Liver (tissue), 9 donors: ENCODE data around the gene PKNOX1. TPM values are rescaled to one million over a fixed set of nuclear protein-coding genes. Genes with fewer than 3 reads are reported as not detected.

Experiments used
- DNase-seq: peaks from one replicate; pipeline ENCODE4 v3.0.0-alpha.2; 2017; ENCODE audit warnings: low spot score
- H3K27ac ChIP-seq, 2 donors: one replicate each; pipeline ENCODE4 v1.7.0; 2013; ENCODE audit warnings: inconsistent platforms in 2 of 2, low read length in 2 of 2, control low read depth in 1 of 2, low read depth in 1 of 2, mild to moderate bottlenecking in 1 of 2
- H3K27me3 ChIP-seq, 4 donors: one replicate each; pipeline versions ENCODE4 v1.6.1 to v1.7.0; 2013; ENCODE audit warnings: low read length in 3 of 4, inconsistent platforms in 1 of 4, mild to moderate bottlenecking in 1 of 4, moderate library complexity in 1 of 4; ENCODE audit not compliant: control insufficient read depth in 4 of 4, insufficient read depth in 4 of 4
- H3K36me3 ChIP-seq, 4 donors: one replicate each; pipeline versions ENCODE4 v1.6.1 to v1.7.0; 2013; ENCODE audit warnings: low read length in 3 of 4, mild to moderate bottlenecking in 3 of 4, low read depth in 1 of 4, moderate library complexity in 1 of 4; ENCODE audit not compliant: control insufficient read depth in 4 of 4, insufficient read depth in 3 of 4
- H3K4me1 ChIP-seq, 4 donors: one replicate each; pipeline versions ENCODE4 v1.6.1 to v1.7.0; 2013; ENCODE audit warnings: low read length in 3 of 4, mild to moderate bottlenecking in 3 of 4, moderate library complexity in 1 of 4; ENCODE audit not compliant: control insufficient read depth in 4 of 4, insufficient read depth in 4 of 4
- H3K4me3 ChIP-seq, 3 donors: one replicate each; pipeline versions ENCODE4 v1.6.1 to v1.7.0; 2013; ENCODE audit warnings: low read length in 3 of 3, control low read depth in 1 of 3, low read depth in 1 of 3, mild to moderate bottlenecking in 1 of 3
- H3K9ac ChIP-seq, 2 donors: one replicate each; pipeline ENCODE4 v1.7.0; 2013; ENCODE audit warnings: low read length in 2 of 2, mild to moderate bottlenecking in 2 of 2, moderate library complexity in 2 of 2, control low read depth in 1 of 2, low read depth in 1 of 2
- H3K9me3 ChIP-seq, 4 donors: one replicate each; pipeline versions ENCODE4 v1.6.1 to v1.7.0; 2013; ENCODE audit warnings: low read length in 3 of 4; ENCODE audit not compliant: control insufficient read depth in 4 of 4
- ATF3 ChIP-seq: IDR thresholded peaks from 2 replicates; pipeline ENCODE4 v1.6.1; 2016; ENCODE audit warnings: antibody characterized with exemption
- CTCF ChIP-seq: fragments of 150-350 bp; IDR thresholded peaks from 2 replicates; pipeline ENCODE4 v1.5.1; 2017; ENCODE audit warnings: improper control_type of control experiment, low read depth, low read length; ENCODE audit not compliant: missing input control
- EGR1 ChIP-seq, 2 donors: IDR thresholded peaks; 2 replicates each; pipeline ENCODE4 v1.6.1; 2016 to 2018; ENCODE audit warnings: antibody characterized with exemption in 2 of 2, low read depth in 2 of 2
- FOXA1 ChIP-seq: IDR thresholded peaks from 2 replicates; pipeline ENCODE4 v1.6.1; 2016; ENCODE audit warnings: antibody characterized with exemption
- FOXA2 ChIP-seq: IDR thresholded peaks from 2 replicates; pipeline ENCODE4 v1.6.1; 2016; ENCODE audit warnings: antibody characterized with exemption
- GABPA ChIP-seq, 2 donors: IDR thresholded peaks in 1 of 2; conservative IDR thresholded peaks in 1 of 2; 2 replicates each; pipeline ENCODE4 v1.6.1; 2016; ENCODE audit warnings: antibody characterized with exemption in 2 of 2, mild to moderate bottlenecking in 1 of 2, moderate library complexity in 1 of 2
- HNF4A ChIP-seq, 2 donors: conservative IDR thresholded peaks; 2 replicates each; pipeline ENCODE4 v1.6.1; 2016; ENCODE audit warnings: antibody characterized with exemption in 2 of 2, mild to moderate bottlenecking in 2 of 2
- HNF4G ChIP-seq: IDR thresholded peaks from 2 replicates; pipeline ENCODE4 v1.6.1; 2016; ENCODE audit warnings: antibody characterized with exemption
- JUND ChIP-seq, 2 donors: IDR thresholded peaks; 2 replicates each; pipeline ENCODE4 v1.6.1; 2016; ENCODE audit warnings: antibody characterized with exemption in 2 of 2
- MAX ChIP-seq: IDR thresholded peaks from 2 replicates; pipeline ENCODE4 v1.6.1; 2016; ENCODE audit warnings: antibody characterized with exemption
- NR2F2 ChIP-seq: IDR thresholded peaks from 2 replicates; pipeline ENCODE4 v1.6.1; 2016; ENCODE audit warnings: antibody characterized with exemption
- RAD21 ChIP-seq, 2 donors: IDR thresholded peaks; 2 replicates each; pipeline ENCODE4 v1.6.1; 2016; ENCODE audit warnings: antibody characterized with exemption in 2 of 2, mild to moderate bottlenecking in 2 of 2
- REST ChIP-seq: IDR thresholded peaks from 2 replicates; pipeline ENCODE4 v1.6.1; 2016; ENCODE audit warnings: antibody characterized with exemption, mild to moderate bottlenecking
- RXRA ChIP-seq, 2 donors: IDR thresholded peaks; 2 replicates each; pipeline ENCODE4 v1.6.1; 2017 to 2018; ENCODE audit warnings: antibody characterized with exemption in 2 of 2, mild to moderate bottlenecking in 1 of 2
- SP1 ChIP-seq: IDR thresholded peaks from 2 replicates; pipeline ENCODE4 v1.6.1; 2018; ENCODE audit warnings: antibody characterized with exemption, mild to moderate bottlenecking
- TAF1 ChIP-seq: conservative IDR thresholded peaks from 2 replicates; pipeline ENCODE4 v1.6.1; 2016; ENCODE audit warnings: antibody characterized with exemption, mild to moderate bottlenecking
- YY1 ChIP-seq: IDR thresholded peaks from 2 replicates; pipeline ENCODE4 v1.6.1; 2016; ENCODE audit warnings: antibody characterized with exemption, mild to moderate bottlenecking
- ZBTB33 ChIP-seq: IDR thresholded peaks from 2 replicates; pipeline ENCODE4 v1.6.1; 2016; ENCODE audit warnings: antibody characterized with exemption
- WGBS: extraction: QIAGEN DNeasy Blood & Tissue Kit; methylation state at CpG from one replicate; pipeline ENCODE4 v1.1.7; 2013; 5-methylcytosine and 5-hydroxymethylcytosine counted together
- polyA plus RNA-seq, 2 donors: library from polyadenylated mRNA; stranded (reverse) in 1 of 2; unstranded in 1 of 2; fragments of 200-250 nt in 1 of 2; fragments of >200 nt in 1 of 2; fragmentation: Nextera tagmentation in 1 of 2; extraction: Ambion mirVana in 1 of 2; gene quantifications; one replicate each; pipeline versions ENCODE4 v1.2.1 to v1.2.3, GENCODE V29; 2013 to 2015
- total RNA-seq, 2 donors: library from RNA; depleted of rRNA; stranded (reverse); fragments of >200 nt; gene quantifications; one replicate each; pipeline ENCODE4 v1.2.3, GENCODE V29; 2014
- donor health status: healthy.
- donor health status: healthy.
- donor health status: healthy.
- donor health status: healthy.
- donor health status: healthy.

PKNOX1 gene
- total and polyA plus RNA-seq, 4 donors = 2.8 to 10.3 (median 8.0) TPM

GRCh38 chr21:42991992-42992740 lies 17.8 kb downstream of the PKNOX1 start:
- H3K9me3 ChIP-seq = no peaks in the 10 kb centered on the region
- whole genome bisulfite sequencing = 72% methylated on average over 16 of the region's 16 CpGs
- H3K4me3 ChIP-seq = no peak overlapping the region
- no peaks in the 10 kb centered on the region for H3K27me3 ChIP-seq
- no peak for DNase-seq
- no peaks in the 10 kb centered on the region for H3K4me1 ChIP-seq
- TF ChIP-seq CTCF (no peak), YY1 (no peak), JUND (IDR thresholded peaks at IDR 0.05) (peak; percentile 42 to 55), ZBTB33 (no peak)
- peak overlapping the region in 1 of 2 donors; percentile 38 for H3K27ac ChIP-seq
- H3K36me3 ChIP-seq = peaks cover 0 to 1% (median 0%) of the 10 kb centered on the region in 4 donors
- H3K9ac ChIP-seq = no peak overlapping the region

- H3K9ac ChIP-seq = no peak overlapping the region
- no peak for DNase-seq
- TF ChIP-seq FOXA1 = no peak
- TF ChIP-seq YY1 = no peak
- TF ChIP-seq FOXA2 = no peak
- TF ChIP-seq ZBTB33 = no peak
- no peak for TF ChIP-seq REST
- no peak for TF ChIP-seq RAD21 (IDR thresholded peaks at IDR 0.05)
- no peak for TF ChIP-seq TAF1
- no peak for TF ChIP-seq RXRA (IDR thresholded peaks at IDR 0.05)
- no peak for TF ChIP-seq GABPA (IDR thresholded peaks at IDR 0.05 in 1 of 2, conservative IDR thresholded peaks at IDR 0.05 in 1 of 2)
- TF ChIP-seq SP1 = no peak
- no peak for TF ChIP-seq MAX
- no peak for TF ChIP-seq NR2F2
- TF ChIP-seq ATF3 = no peak
- TF ChIP-seq HNF4A (conservative IDR thresholded peaks at IDR 0.05) = no peak
- no peak for TF ChIP-seq CTCF
- no peak for TF ChIP-seq EGR1 (IDR thresholded peaks at IDR 0.05; ENCODE audit: low read depth in 2 of 2)
- TF ChIP-seq HNF4G = no peak
- TF ChIP-seq JUND (IDR thresholded peaks at IDR 0.05) = no peak
- H3K9me3 ChIP-seq = no peaks in the 10 kb centered on the region
- no peak overlapping the region for H3K4me3 ChIP-seq
- no peaks in the 10 kb centered on the region for H3K27me3 ChIP-seq
- H3K27ac ChIP-seq = no peak overlapping the region
- no peaks in the 10 kb centered on the region for H3K4me1 ChIP-seq
- H3K36me3 ChIP-seq = peaks cover 0 to 1% (median 0%) of the 10 kb centered on the region in 4 donors
- whole genome bisulfite sequencing = 92% methylated on average over 16 of the region's 16 CpGs
Observed at GRCh38 chr21:42993051-42993712, 18.8 kb downstream of the PKNOX1 start.
